HepG2 (cell line): ENCODE measurements around the gene NT5C2. TPM values are rescaled to one million over a fixed set of nuclear protein-coding genes. Genes with fewer than 3 reads are reported as not detected.

Source experiments
- ATAC-seq: fragments of 200-7000 bp; cut with Tn5 transposase; 3 replicates; pipeline ENCODE4 v1.9.1; 2020; ENCODE audit warnings: mild to moderate bottlenecking, moderate library complexity
- BruUV-seq: library from RNA; stranded (reverse); fragments of 400-500 nt; replicated peaks from 2 replicates; lab custom pipeline; 2021; lab: Mats Ljungman, UMichigan
- CTCF ChIA-PET: fragments of 300-600 bp; formaldehyde crosslinking; extraction: SDS; loops from one replicate; lab custom pipeline; 2021; ENCODE audit warnings: low total read pairs, inconsistent platforms, low intra/inter-chr PET ratio; lab: Yijun Ruan, JAX
- POLR2A ChIA-PET: fragments of 350-600 bp; sonication (Branson Sonifier 250); formaldehyde crosslinking; loops from one replicate; lab custom pipeline; 2020; ENCODE audit warnings: antibody characterized with exemption, inconsistent platforms; lab: Yijun Ruan, JAX
- DNase-seq: peaks from one replicate; pipeline ENCODE4 v3.0.0-alpha.2; 2015; ENCODE audit warnings: low spot score
- FAIRE-seq: peaks from 3 replicates; lab custom pipeline; 2011; peaks lifted over from hg19 to GRCh38; lab: Jason Lieb, UNC
- H2AFZ ChIP-seq: one replicate; pipeline ENCODE4 v1.6.1; 2011; ENCODE audit warnings: low read length, inconsistent platforms
- H3K27ac ChIP-seq: fragments of 300-600 bp; 3 replicates; pipeline ENCODE4 v1.8.0; 2011; ENCODE audit warnings: mixed run types, mild to moderate bottlenecking, mixed read lengths, low read length, inconsistent platforms; ENCODE audit not compliant: insufficient read depth; ENCODE audit errors: extremely low read length
- H3K27me3 ChIP-seq, 2 experiments: fragments of 200-600 bp in 1 of 2; 2 replicates in 1 of 2; 3 replicates in 1 of 2; pipeline versions ENCODE4 v1.6.0 to v1.8.0; 2011; ENCODE audit warnings: low read length in 2 of 2, mild to moderate bottlenecking in 2 of 2, moderate library complexity in 2 of 2, inconsistent platforms in 1 of 2; ENCODE audit not compliant: insufficient read depth in 2 of 2, control insufficient read depth in 1 of 2
- H3K36me3 ChIP-seq, 2 experiments: fragments of 200-600 bp in 1 of 2; replicated peaks in 1 of 2; 2 replicates in 1 of 2; 3 replicates in 1 of 2; pipeline versions ENCODE4 v1.5.1 to v1.8.0; 2011; ENCODE audit warnings: low read length in 2 of 2, inconsistent platforms in 1 of 2; ENCODE audit not compliant: insufficient read depth in 2 of 2, control insufficient read depth in 1 of 2
- H3K4me1 ChIP-seq: 2 replicates; pipeline ENCODE4 v1.5.1; 2012; ENCODE audit warnings: low read length, inconsistent platforms; ENCODE audit not compliant: insufficient read depth
- H3K4me2 ChIP-seq: 2 replicates; pipeline ENCODE4 v1.6.0; 2011; ENCODE audit warnings: low read depth, low read length, inconsistent platforms
- H3K4me3 ChIP-seq, 3 experiments: fragments of 200-600 bp in 1 of 3; sonication (generic), shearing (Covaris generic) in 1 of 3; replicated peaks in 1 of 3; 2 replicates each; pipeline ENCODE4 v1.5.1; 2011 to 2016; ENCODE audit warnings: low read length in 3 of 3, inconsistent platforms in 2 of 3, low read depth in 2 of 3, mild to moderate bottlenecking in 2 of 3, control low read depth in 1 of 3, mixed read lengths in 1 of 3; ENCODE audit not compliant: insufficient read depth in 1 of 3
- H3K79me2 ChIP-seq: one replicate; pipeline ENCODE4 v1.6.1; 2011; ENCODE audit warnings: low read length, inconsistent platforms; ENCODE audit not compliant: insufficient read depth
- H3K9ac ChIP-seq: 2 replicates; pipeline ENCODE4 v1.6.0; 2011; ENCODE audit warnings: mild to moderate bottlenecking, low read depth, low read length, inconsistent platforms; ENCODE audit not compliant: insufficient read depth
- H3K9me3 ChIP-seq: 2 replicates; pipeline ENCODE4 v1.5.1; 2012; ENCODE audit warnings: mild to moderate bottlenecking, low read length
- H4K20me1 ChIP-seq: 2 replicates; pipeline ENCODE4 v1.6.0; 2011; ENCODE audit warnings: inconsistent platforms, mild to moderate bottlenecking, low read length, moderate library complexity; ENCODE audit not compliant: insufficient read depth
- AGO2 ChIP-seq: fragments of 200-400 bp; formaldehyde crosslinking; optimal IDR thresholded peaks from 2 replicates; pipeline ENCODE3; 2017; ENCODE audit warnings: mild to moderate bottlenecking, low read depth, low read length, moderate library complexity
- CAMTA2 ChIP-seq: sonication (generic); formaldehyde crosslinking; IDR thresholded peaks from 2 replicates; pipeline ENCODE4 v1.4.0; 2020; ENCODE audit warnings: mild to moderate bottlenecking, missing genetic modification reagents, borderline replicate concordance
- HMG20A ChIP-seq: IDR thresholded peaks from 2 replicates; pipeline ENCODE4 v1.6.1; 2016; ENCODE audit warnings: borderline replicate concordance
- NAIF1 ChIP-seq: sonication (generic); formaldehyde crosslinking; IDR thresholded peaks from 2 replicates; pipeline ENCODE4 v1.5.0; 2020; ENCODE audit warnings: mild to moderate bottlenecking, missing genetic modification reagents, borderline replicate concordance
- SIN3A ChIP-seq: IDR thresholded peaks from 2 replicates; pipeline ENCODE4 v1.6.1; 2011; ENCODE audit warnings: low read depth, mild to moderate bottlenecking, control low read depth, low read length, borderline replicate concordance
- SIX1 ChIP-seq: sonication (generic); formaldehyde crosslinking; IDR thresholded peaks from 2 replicates; pipeline ENCODE4 v1.4.0; 2020; ENCODE audit warnings: missing genetic modification reagents, borderline replicate concordance
- SMC3 ChIP-seq: IDR thresholded peaks from 2 replicates; pipeline ENCODE4 v1.6.1; 2011; ENCODE audit warnings: low read length, improper control_type of control experiment
- ZNF430 ChIP-seq: sonication (generic); formaldehyde crosslinking; IDR thresholded peaks from 2 replicates; pipeline ENCODE4 v1.9.0; 2021; ENCODE audit warnings: mild to moderate bottlenecking, missing genetic modification reagents
- ZSCAN25 ChIP-seq: sonication (generic); formaldehyde crosslinking; IDR thresholded peaks from 2 replicates; pipeline ENCODE4 v1.8.0; 2022; ENCODE audit warnings: mild to moderate bottlenecking, missing genetic modification reagents
- in situ Hi-C: cut with HindIII; loops from 2 replicates; pipeline ENCODE4 v1.10.0; 2017; ENCODE audit warnings: low pct_unique_long_range_greater_than_20kb; ENCODE audit not compliant: extremely low pct_ligation_motif_present
- intact Hi-C: fragments of 100-400 bp; cut with micrococcal nuclease; formaldehyde crosslinking; loops from one replicate; pipeline ENCODE4 v1.10.0; 2022; ENCODE audit not compliant: unreplicated experiment
- polyA plus RNA-seq, 8 experiments: library from polyadenylated mRNA; depleted of rRNA in 3 of 8; stranded (reverse) in 7 of 8; unstranded in 1 of 8; fragments of >200 nt; fragmentation: Illumina TruSeq in 4 of 8; extraction: Trizol in 4 of 8; gene quantifications; 2 replicates each; pipeline versions ENCODE4 v1.2.1 to v1.2.3, GENCODE V29; 2011 to 2016; ENCODE audit warnings: low read depth in 4 of 8, missing spikeins in 1 of 8, mixed read lengths in 1 of 8; ENCODE audit not compliant: insufficient read depth in 1 of 8
- total RNA-seq, 5 experiments: library from RNA; depleted of rRNA; stranded (reverse); fragments of >200 nt; fragmentation: Illumina TruSeq; extraction: Trizol; gene quantifications; 2 replicates each; pipeline ENCODE4 v1.2.3, GENCODE V29; 2016; ENCODE audit warnings: low read depth in 1 of 5
- TF ChIP-seq, protein P1 (sequence below): sonication (generic); formaldehyde crosslinking; IDR thresholded peaks from 2 replicates; pipeline ENCODE4 v1.9.0; 2021; ENCODE audit warnings: missing genetic modification reagents, borderline replicate concordance
- TF ChIP-seq, protein P2 (sequence below): sonication (generic); formaldehyde crosslinking; IDR thresholded peaks from 2 replicates; pipeline ENCODE4; 2020; ENCODE audit warnings: missing genetic modification reagents, mild to moderate bottlenecking, borderline replicate concordance

NT5C2 gene
- total and polyA plus RNA-seq, 2 of the 13 experiments (the other 11 are each of a cell fraction or from before 2014, with no cell fraction given): 40.6 to 55.2 TPM

DNA sequence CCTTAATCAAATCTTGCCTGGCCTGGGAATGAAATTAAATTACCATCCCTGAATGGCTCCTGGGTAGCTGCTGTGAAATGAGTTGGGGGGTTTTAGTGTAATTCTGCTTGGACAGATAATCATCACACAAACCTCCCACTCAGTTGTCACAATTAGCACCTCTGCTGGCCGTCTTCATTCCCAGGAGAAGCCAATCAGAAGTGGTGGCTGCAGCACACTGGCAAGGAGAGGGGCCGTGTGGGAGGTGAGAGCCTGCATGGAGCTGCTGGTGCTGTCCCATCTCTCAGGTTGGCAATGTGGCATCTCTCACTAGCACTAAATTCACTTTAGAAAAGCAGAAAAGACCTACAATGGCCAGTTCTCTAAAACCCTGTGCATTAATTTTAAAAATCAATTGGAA, 92.5 kb downstream of the NT5C2 start (continued):
- TF ChIP-seq, protein P1, sequence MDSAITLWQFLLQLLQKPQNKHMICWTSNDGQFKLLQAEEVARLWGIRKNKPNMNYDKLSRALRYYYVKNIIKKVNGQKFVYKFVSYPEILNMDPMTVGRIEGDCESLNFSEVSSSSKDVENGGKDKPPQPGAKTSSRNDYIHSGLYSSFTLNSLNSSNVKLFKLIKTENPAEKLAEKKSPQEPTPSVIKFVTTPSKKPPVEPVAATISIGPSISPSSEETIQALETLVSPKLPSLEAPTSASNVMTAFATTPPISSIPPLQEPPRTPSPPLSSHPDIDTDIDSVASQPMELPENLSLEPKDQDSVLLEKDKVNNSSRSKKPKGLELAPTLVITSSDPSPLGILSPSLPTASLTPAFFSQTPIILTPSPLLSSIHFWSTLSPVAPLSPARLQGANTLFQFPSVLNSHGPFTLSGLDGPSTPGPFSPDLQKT (CRISPR knock-in tag): no peak

DNA sequence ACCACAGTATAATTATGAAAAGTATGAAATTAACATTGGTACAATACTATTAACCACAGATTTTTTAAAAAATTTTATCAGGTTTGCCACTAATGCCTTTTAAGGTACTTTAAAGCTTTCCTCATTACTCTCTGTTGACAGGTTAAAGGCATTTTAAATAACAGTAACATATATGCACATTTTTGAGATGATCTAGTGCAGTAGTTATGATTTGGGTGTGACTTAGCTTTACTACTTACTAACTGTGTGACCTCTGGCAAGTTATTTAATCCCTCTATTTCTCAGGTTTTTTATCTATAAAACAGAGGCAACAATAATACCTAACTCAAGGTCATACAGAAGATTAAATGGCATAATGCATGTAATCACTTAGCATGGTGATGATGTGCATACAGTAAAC, 94.8 kb downstream of the NT5C2 start:
- H3K9me3 ChIP-seq: no peaks in the 10 kb centered on the region
- H3K36me3 ChIP-seq: peaks cover 27 to 66% of the 10 kb centered on the region in 2 experiments
- ChIA-PET CTCF (no interaction called here), POLR2A (no interaction called here)
- intact Hi-C loops: no loop called here
- FAIRE-seq (no peak), DNase-seq (no peak), ATAC-seq (no peak)
- no peak for TF ChIP-seq AGO2
- TF ChIP-seq CAMTA2 (CRISPR knock-in tag): no peak
- no peak for TF ChIP-seq NAIF1 (CRISPR knock-in tag)
- TF ChIP-seq ZNF430: no peak
- TF ChIP-seq SIN3A: no peak
- TF ChIP-seq SMC3: no peak
- TF ChIP-seq SIX1 (CRISPR knock-in tag): no peak
- TF ChIP-seq, protein P2, sequence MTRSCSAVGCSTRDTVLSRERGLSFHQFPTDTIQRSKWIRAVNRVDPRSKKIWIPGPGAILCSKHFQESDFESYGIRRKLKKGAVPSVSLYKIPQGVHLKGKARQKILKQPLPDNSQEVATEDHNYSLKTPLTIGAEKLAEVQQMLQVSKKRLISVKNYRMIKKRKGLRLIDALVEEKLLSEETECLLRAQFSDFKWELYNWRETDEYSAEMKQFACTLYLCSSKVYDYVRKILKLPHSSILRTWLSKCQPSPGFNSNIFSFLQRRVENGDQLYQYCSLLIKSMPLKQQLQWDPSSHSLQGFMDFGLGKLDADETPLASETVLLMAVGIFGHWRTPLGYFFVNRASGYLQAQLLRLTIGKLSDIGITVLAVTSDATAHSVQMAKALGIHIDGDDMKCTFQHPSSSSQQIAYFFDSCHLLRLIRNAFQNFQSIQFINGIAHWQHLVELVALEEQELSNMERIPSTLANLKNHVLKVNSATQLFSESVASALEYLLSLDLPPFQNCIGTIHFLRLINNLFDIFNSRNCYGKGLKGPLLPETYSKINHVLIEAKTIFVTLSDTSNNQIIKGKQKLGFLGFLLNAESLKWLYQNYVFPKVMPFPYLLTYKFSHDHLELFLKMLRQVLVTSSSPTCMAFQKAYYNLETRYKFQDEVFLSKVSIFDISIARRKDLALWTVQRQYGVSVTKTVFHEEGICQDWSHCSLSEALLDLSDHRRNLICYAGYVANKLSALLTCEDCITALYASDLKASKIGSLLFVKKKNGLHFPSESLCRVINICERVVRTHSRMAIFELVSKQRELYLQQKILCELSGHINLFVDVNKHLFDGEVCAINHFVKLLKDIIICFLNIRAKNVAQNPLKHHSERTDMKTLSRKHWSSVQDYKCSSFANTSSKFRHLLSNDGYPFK (CRISPR knock-in tag): no peak
- no peak for TF ChIP-seq ZSCAN25 (CRISPR knock-in tag)
- no peak for TF ChIP-seq HMG20A (CRISPR knock-in tag)
- in situ Hi-C loops: no loop called here
- no peaks in the 10 kb centered on the region for H4K20me1 ChIP-seq
- H3K4me1 ChIP-seq: no peaks in the 10 kb centered on the region
- no peak overlapping the region for H3K9ac ChIP-seq
- no peak overlapping the region for H3K4me3 ChIP-seq
- BruUV-seq: no TSS peak
- H3K79me2 ChIP-seq: no peaks in the 10 kb centered on the region
- H3K27ac ChIP-seq: no peak overlapping the region
- no peak overlapping the region for H2AFZ ChIP-seq
- no peaks in the 10 kb centered on the region for H3K27me3 ChIP-seq
- H3K4me2 ChIP-seq: no peak overlapping the region
